AG04450 (cell line): Measurements from ENCODE around the gene ACOT11. TPM values are rescaled to one million over a fixed set of nuclear protein-coding genes. Genes with fewer than 3 reads are reported as not detected.
"Not testable (repeated sequence)": the region's sequence is repeated elsewhere in the genome, so short reads cannot be mapped to it uniquely, and the experiment has no call there.

Experiments
- CTCF ChIA-PET: fragments of 300-600, 350-600 bp; formaldehyde crosslinking; extraction: SDS; loops from one replicate; lab custom pipeline; 2022; ENCODE audit warnings: antibody characterized with exemption, inconsistent platforms; lab: Charles Lee
- POLR2A ChIA-PET: fragments of 350-600 bp; formaldehyde crosslinking; extraction: SDS; loops from one replicate; lab custom pipeline; 2021; ENCODE audit warnings: antibody characterized with exemption, inconsistent platforms; lab: Yijun Ruan, JAX
- DNase-seq: peaks from one replicate; pipeline ENCODE4 v3.0.0-alpha.2; 2011; ENCODE audit warnings: low read depth, low spot score
- H3K27ac ChIP-seq: one replicate; pipeline ENCODE4 v1.5.1; 2012; ENCODE audit warnings: low read depth, low read length, control low read depth
- H3K27me3 ChIP-seq: one replicate; pipeline ENCODE4 v1.6.0; 2012; ENCODE audit warnings: low read length; ENCODE audit not compliant: control insufficient read depth, insufficient read depth
- H3K4me3 ChIP-seq: 2 replicates; pipeline ENCODE4 v1.5.1; 2011; ENCODE audit warnings: mild to moderate bottlenecking, low read depth, low read length, control low read depth
- H3K9me3 ChIP-seq: 2 replicates; pipeline ENCODE4 v1.5.1; 2012; ENCODE audit warnings: low read length; ENCODE audit not compliant: control insufficient read depth, insufficient read depth
- CTCF ChIP-seq: IDR thresholded peaks from 2 replicates; pipeline ENCODE4 v1.5.1; 2011; ENCODE audit warnings: low read depth, low read length, control low read depth, inconsistent platforms
- polyA plus RNA-seq: library from polyadenylated mRNA; depleted of rRNA; stranded (reverse); fragments of >200 nt; gene quantifications from 2 replicates; pipeline ENCODE4 v1.2.3, GENCODE V29; 2011

The ACOT11 gene
- polyA plus RNA-seq, 1 experiment: 0.68 TPM

GRCh38 chr1:54519709-54520108 lies 28.3 kb upstream of the ACOT11 start:
- H3K4me3 ChIP-seq: no peak overlapping the region
- ChIA-PET CTCF (no interaction called here), POLR2A (no interaction called here)
- H3K27me3 ChIP-seq: peaks cover 4% of the 10 kb centered on the region
- no peak overlapping the region for H3K27ac ChIP-seq
- TF ChIP-seq CTCF: no peak
- H3K9me3 ChIP-seq: no peaks in the 10 kb centered on the region
- DNase-seq: no peak

- ChIA-PET POLR2A (no interaction called here), CTCF (no interaction called here)
- Histone ChIP-seq H3K27ac (no peak overlapping the region), H3K27me3 (peaks cover 6% of the 10 kb centered on the region), H3K9me3 (no peaks in the 10 kb centered on the region), H3K4me3 (no peak overlapping the region)
- TF ChIP-seq CTCF: no peak
- no peak for DNase-seq
Measured at GRCh38 chr1:54520631-54521321, 27.3 kb upstream of the ACOT11 start.

GRCh38 chr1:54526565-54526964 lies 21.5 kb upstream of the ACOT11 start:
- DNase-seq, CTCF ChIA-PET, POLR2A ChIA-PET, H3K9me3 ChIP-seq, H3K27ac ChIP-seq, H3K4me3 ChIP-seq: not testable (repeated sequence)
- peaks cover 17% of the 10 kb centered on the region for H3K27me3 ChIP-seq

- Histone ChIP-seq H3K27ac (no peak overlapping the region), H3K9me3 (no peaks in the 10 kb centered on the region), H3K27me3 (peaks cover 21% of the 10 kb centered on the region), H3K4me3 (no peak overlapping the region)
- no peak for DNase-seq
- ChIA-PET CTCF (no interaction called here), POLR2A (no interaction called here)
- no peak for TF ChIP-seq CTCF
Measured at GRCh38 chr1:54528613-54529012, 19.4 kb upstream of the ACOT11 start.

- no peak for DNase-seq
- Histone ChIP-seq H3K27ac (no peak overlapping the region), H3K9me3 (no peaks in the 10 kb centered on the region), H3K4me3 (no peak overlapping the region), H3K27me3 (peaks cover 18% of the 10 kb centered on the region)
- CTCF ChIA-PET: no interaction called here
- POLR2A ChIA-PET: no interaction called here
- no peak for TF ChIP-seq CTCF
Measured at GRCh38 chr1:54532033-54532432, 16.0 kb upstream of the ACOT11 start.

- H3K9me3 ChIP-seq, H3K27me3 ChIP-seq, POLR2A ChIA-PET, CTCF ChIA-PET, H3K27ac ChIP-seq, H3K4me3 ChIP-seq, DNase-seq: not testable (repeated sequence)
Measured at GRCh38 chr1:54536656-54537055, 11.4 kb upstream of the ACOT11 start.
